GM19099 (cell line): ENCODE data around the gene CFAP210.

Source experiments
- POLR2A ChIP-seq: IDR thresholded peaks from 3 replicates; pipeline ENCODE4 v1.6.1; 2011; ENCODE audit warnings: low read depth; ENCODE audit not compliant: insufficient read length; ENCODE audit errors: extremely low read depth

The CFAP210 gene

DNA sequence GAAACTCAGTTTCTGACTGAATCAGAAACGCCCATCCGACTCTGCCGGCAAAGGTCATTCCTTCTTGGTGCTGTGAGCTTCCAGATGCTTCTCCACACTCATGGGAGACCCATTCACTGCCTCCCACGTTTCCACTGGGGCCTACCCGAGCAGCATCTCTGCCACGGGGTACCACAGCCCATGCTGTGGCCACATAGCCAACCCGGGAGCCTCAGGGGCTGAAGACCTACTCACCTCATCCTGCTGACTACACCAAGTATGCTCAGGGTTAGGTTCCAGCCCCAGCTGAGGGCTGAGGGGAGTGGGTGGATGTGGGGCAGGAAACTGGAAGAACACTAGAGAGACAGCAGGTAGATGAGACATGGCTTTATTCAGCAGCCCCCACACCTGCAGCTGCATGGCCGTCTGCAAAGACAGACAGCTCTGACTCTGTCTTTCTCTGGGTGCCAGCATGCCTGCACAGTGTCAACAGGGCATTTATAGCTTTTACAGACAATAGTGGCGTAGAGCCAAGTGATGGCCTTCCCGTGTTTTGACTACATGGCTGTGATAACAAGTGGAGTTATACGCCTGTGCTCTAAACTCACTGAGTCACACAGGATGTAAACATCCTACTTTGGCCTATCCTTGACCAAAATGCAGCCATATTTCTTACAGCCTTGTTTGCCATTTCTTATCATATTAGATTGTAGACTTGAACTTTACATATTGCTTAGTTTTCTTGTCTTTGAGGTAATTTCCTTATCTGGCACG lies 22.9 kb upstream of the CFAP210 start:
- no peak for TF ChIP-seq POLR2A

DNA sequence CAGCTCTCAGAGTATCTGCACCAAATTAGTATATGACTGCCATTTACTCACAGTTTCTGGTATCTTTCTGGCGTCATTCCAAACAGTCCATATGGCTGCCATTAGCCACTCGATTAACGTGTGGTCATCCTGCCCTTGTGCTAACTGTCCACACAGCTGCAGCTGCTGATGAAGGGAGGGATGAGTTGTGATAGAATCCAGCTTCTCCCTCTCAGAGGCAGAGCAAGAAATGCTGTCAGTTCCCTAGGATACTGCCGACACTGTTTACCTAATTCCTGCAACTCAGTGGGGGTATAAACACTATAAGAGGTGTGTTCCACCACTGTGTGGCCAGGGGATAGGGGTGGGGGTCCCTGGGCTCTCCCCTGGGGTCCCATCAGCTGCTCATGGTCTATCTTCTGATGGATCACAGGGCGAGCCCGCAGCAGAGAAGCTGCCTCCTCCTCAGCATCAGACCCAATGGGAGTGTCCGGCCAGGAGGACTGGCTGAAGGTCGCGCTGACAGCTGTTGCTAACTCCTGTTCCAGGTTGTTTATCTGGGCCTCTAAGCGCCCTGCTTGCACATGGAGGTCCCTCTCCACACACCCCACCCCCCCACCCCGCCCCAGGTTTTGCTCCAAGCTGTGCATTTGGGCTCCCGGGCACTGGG lies 22.2 kb upstream of the CFAP210 start:
- TF ChIP-seq POLR2A = no peak

DNA sequence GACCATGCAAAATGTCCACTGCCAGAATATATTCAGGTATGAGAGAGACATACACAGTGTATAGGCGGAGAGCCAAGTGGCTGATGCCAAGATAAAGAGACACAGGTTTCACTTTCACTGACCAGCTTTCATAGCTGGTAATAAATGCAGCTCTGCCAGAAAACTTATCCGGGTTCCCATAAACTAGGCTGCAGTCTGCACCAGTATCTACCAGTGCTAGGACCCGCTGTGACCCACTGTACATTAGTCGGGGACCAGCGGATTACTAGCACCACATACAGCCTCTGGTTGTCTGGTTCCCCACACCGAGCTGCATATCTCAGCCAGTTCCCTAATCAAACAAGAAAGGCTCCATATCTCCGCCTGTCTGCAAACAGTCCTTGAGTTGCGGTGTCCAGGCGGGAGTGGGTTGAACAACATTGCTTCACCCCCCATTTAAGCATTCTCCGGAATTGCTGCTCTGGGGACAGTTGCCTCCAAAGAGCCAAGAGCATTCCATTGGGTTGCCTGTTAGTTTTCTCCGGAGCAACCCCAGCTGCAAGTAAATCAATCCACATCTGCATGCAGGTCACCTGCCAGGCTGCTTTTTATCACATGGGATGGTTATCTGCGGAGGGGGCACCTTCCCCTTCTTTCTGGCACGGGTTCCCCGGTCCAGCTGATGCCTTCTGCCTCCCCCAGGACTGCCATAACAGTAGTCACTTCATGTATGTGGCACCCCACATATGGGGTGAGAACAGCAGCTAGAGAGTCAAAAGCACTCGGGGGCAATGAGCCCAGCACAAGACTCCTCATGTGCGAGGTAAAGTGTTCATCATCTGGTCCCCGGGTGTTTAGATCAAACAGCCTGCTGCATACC lies 21.4 kb upstream of the CFAP210 start:
- no peak for TF ChIP-seq POLR2A

DNA sequence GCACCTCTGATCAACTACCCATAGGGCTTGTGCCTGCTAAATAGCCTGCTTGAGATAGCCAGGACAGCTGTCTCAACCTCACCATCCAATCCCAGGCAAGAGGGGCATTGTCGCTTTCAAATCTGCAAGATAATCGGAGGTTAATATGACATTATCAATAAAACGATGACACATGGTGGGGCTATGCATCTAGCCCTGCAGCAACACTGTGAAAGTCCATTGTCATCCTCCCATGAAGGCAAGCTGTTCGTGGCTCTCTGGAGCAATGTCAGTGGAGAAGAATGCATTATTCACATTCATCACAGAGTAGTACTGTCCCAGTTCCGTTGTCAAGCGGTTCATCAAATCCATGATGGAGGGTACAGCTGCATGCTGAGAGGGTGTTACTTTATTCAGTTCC lies 20.5 kb upstream of the CFAP210 start:
- no peak for TF ChIP-seq POLR2A

DNA sequence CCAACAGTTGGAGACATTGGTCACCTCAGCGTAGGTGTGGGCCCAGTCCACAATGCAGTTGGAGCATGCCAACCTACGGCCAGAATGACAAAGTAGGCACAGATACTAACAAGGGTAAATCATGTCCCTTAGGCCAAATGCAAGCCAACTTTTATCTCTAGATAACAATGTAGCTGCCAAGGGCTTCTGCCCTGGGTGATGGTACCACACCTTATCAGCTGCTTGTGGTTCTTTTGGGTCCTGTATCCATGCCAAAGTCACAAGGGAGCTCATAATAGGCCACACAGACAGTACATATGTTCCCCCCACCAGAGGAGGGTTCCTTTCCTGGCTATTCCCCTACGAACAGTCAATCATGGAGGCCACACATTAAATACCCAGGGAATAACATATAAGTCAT lies 19.1 kb upstream of the CFAP210 start:
- no peak for TF ChIP-seq POLR2A

DNA sequence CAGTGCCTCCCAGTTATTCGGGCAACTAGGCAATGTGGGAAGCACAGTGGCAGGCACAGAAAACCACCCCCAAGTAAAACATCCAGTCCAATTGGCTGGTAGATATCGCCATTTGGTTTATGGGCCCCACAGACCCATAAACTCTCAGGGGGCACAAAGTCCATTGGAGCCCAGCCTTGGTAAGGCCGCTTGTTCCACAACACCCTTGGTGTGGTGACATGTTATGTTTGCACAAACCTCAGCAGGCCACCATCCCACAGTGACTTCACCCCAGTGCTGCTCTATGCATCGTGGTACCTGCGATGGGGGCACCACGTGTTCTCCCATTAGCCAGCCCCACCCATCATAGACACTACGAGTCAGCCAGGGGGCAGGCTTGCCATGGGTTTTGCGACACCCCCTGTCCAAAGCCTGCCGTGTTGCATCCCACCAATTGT lies 18.6 kb upstream of the CFAP210 start:
- TF ChIP-seq POLR2A = no peak

DNA sequence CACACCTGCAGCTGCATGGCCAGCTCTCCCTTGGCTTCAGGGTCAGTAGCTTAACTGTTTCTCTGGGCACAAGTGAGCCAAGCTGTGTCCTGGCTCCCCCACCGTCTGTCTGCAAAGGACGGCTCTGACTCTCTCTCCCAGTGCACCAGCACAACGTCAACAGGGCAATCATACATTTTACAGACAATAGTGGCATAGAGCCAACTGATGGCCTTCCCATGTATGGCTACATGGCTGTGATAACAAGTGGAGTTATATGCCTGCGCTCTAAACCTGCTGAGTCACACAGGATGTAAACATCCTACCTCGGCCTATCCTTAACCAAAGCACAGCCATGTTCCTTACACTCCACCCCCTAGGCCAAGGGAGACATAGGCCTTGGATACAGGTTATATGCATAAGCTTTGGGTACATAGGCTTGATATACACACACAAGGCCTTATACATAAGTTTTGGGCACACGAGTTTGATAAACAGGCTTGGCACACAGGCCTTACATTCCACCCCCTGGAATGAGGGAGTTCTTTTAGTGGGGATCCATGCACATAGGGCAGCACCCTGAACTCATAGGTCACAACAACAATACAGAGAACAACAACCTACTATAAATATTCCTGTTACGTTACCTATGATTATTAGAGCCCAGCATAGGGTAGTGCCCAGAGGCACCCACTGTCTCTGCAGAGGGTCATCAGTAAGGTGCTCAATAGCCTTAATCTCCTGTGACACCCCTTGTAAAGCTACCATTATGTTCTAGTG lies 17.7 kb upstream of the CFAP210 start:
- TF ChIP-seq POLR2A = no peak

DNA sequence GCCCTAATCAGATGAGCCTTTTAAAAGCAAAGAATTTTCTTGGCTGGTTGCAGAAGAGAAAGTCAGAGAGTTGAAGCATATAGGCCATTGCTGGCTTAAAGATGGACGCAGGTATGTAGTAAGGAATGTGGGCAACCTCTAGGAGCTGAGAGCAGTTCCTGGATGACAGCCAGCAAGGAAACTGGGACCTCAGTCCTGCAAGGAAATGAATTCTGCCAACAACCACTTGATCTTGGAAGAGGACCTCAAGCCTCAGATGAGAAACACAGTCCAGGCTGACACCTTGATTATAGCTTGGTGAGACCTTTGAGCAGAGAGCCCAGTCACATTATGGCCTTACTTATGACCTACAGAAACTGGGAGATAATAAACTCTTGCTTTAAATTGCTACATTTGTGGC lies 15.8 kb upstream of the CFAP210 start:
- TF ChIP-seq POLR2A = no peak

DNA sequence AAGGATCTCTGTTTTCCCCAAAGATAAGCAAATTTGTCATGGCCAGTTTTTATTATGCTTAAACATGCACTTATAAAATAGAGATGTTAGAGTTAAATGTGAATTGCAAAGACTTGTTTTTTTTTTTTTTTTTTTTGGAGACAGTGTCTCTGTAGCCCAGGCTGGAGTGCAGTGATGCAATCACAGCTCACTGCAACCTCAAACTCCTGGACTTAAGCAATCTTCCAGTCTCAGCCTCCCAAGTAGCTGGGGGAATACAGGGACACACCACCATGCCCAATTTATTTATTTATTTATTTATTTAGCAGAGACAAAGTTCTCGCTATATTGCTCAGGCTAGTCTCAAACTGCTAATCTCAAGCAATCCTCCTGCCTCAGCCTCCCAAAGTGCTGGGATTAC lies 15.1 kb upstream of the CFAP210 start:
- TF ChIP-seq POLR2A = no peak

DNA sequence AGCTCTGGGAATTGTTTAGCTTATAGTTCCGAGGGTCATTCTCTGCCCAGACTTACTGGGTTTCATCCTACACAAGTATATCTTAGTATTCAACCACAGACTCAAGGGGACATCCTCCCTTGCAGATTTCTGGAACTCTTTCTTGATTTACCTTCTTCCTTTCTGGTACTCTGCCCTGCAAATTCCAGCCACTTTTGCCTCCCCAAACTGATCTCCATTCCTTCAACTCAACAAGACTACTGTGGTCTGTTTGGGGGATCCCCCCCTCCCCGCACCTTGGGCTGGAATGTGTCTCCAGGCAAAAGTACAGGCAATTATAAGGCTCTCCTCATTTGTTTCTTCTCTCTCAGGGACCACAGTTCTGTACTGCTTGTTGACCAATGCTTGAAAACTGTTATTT lies 13.4 kb upstream of the CFAP210 start:
- TF ChIP-seq POLR2A = no peak

DNA sequence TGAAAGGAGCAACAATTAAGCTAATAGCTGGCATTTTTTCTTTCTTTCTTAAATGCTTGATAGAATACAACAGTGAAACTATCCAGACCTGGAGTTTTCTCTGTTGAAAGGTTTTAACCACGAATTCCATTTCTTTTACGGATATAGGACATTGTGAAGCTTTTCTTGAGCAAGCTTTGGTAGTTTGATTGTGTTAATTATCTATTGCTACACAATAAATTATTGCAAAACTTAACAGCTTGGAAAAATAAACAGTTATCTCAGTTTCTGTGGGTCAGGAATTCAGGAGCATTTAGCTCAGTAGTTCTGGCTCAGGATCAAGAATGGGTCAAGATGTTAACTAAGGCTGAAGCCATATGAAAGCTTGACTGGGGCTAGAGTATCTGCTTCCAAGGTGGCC lies 11.7 kb upstream of the CFAP210 start:
- TF ChIP-seq POLR2A = no peak

DNA sequence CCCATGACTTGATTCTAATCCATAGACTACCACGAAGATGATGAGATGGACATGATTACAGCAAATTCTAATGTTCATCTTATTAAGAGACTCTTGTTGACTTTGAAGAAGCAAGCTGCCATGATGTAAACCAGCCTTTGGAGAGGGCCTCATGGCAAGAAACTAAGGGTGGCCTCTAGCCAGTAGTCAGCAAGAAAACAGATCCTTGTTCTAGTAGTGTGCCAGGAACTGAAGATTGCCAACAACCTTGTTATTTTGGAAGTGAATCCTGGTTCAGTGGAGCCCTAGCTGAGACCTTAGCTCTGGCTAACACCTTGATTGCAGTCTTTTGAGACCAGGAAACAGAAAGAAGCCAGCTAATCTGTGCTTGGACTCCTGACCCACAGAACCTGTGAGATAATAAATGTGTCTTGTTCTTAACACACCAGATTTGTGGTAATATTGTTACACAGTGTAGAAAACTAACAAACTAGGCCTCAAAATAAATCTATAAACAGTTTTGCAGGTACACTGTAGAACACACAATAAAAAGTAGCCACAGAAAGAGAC lies 10.0 kb upstream of the CFAP210 start:
- no peak for TF ChIP-seq POLR2A

DNA sequence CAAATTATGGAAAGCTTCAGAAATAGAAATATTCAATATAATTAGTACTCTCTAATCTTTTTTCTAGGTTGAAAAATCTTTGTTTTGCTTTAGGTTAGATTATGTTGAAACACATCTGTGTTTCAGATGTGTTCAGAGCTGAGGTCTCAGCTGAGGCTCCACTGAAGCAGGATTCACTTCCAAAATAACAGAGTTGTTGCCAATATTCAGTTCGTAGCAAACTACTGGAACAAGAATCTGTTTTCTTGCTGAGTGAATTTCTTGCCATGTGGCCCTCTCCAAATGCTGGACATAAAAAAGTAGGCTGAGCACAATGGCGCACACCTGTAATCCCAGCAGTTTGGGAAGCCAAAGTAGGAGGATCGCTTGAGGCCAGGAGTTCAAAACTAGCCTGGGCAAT lies 8.8 kb upstream of the CFAP210 start:
- TF ChIP-seq POLR2A = no peak

DNA sequence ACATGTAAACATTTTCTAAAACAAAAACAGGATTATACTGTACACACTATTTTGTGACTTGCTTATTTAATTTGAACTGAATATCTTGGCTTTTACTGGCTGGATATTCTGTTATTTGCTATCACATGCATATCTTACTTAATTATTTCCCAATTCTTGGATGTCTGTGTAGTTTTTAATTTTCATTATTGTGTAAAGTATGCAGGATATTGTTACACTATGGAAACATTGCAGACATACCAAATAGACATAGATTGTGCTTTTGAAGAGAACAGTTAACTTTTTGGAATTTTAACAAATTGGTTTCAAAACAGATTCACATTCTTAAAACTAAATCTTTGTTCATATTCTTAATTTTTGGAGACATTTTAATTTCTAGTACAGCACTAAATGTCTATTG lies 2.2 kb upstream of the CFAP210 start:
- TF ChIP-seq POLR2A = no peak

DNA sequence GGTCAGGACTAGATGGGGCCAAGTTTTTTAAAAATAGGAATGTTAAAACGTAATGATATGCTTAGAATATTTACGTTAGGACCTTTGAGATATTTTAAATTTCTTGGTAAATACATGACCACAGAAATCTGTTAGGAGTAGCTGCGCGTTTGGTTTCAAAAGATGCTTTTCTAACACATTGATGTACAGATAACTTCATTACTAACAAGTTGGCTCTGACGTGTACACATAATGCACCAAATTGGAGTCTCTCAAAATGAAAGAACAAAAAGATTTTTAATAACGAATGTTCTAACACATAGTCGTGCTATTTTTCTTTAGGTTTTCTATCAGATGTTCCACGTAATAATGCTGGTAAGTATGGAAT lies 672 bp upstream of the CFAP210 start:
- TF ChIP-seq POLR2A = no peak

DNA sequence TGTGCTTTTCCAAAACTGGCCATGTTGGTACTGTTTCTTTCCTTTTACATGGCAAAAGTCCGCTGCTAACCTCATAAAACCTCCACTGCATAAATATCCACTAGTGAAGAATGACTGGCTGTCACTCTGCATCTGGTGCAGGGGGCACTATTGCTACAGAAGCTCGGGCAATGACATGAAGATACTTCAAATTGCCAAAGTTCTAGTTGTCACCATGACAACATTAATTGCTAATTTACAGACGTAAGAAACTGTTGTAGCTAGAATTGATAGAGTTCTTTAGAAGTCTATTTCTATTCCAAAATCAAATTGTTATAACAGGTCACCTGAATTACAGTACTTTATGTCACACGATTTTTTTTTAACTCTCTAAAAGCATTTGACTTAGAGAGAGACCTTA lies 845 bp downstream of the CFAP210 start:
- no peak for TF ChIP-seq POLR2A

DNA sequence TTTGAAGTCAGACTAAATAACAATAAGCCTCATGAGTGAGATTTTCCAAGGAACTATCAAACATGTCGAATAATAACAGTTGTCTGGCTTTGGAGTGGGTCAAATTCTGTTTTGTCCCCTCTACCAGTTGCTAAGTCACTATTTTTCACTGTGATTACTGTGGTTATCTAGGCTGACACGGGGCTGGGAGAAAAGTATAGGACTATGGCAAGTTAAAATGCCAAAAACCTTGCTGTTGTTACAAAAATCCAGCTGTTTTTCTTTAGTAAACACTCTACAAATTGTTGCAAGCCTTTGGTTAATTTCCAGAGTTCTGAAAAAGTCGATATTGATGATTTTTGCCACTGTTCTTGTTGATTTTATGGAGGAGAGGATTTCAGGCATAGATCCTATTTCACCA lies 1.5 kb downstream of the CFAP210 start:
- no peak for TF ChIP-seq POLR2A
